ENCODE results near the gene CXorf38.
"Not testable (repeated sequence)": the region's sequence is repeated elsewhere in the genome, so short reads cannot be mapped to it uniquely, and the experiment has no call there.

The CXorf38 gene

DNA sequence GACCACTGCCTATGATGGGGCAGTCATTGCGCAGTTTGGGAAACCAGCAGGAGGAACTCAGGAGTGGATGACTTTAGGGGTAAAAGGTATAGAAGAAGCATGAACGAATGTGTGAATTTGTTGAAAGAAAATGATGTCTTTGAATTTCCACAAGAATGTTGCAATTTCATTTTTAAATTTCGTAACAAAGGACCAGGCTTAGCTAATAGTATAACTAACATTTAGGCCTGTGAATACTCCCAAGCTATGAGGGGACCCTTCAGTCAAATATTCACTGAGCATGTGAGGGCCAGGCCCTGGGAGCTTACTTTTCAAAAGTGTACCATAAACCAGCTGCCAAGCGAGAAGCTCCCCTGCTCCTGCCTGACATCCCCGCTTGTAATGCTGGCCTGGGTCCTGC is 18.9 kb downstream of the CXorf38 start:
- DNase-seq (ENCODE audit: low read depth in 2 of 2), result no peak

GRCh38 chrX:40625294-40625693 is 22.1 kb downstream of the CXorf38 start:
- no peak for DNase-seq (ENCODE audit: low read depth in 2 of 2)

- no peak for DNase-seq (ENCODE audit: low read depth in 2 of 2)
Measured at GRCh38 chrX:40623665-40624064, 23.7 kb downstream of the CXorf38 start.

- DNase-seq (ENCODE audit: low read depth in 2 of 2), result no peak
Measured at GRCh38 chrX:40623139-40623536, 24.2 kb downstream of the CXorf38 start, which contains the start of gene MPC1L. Gene MPC1L (plus strand): TSS chrX:40623428. CDS start chrX:40623566, 138 bp downstream.

DNA sequence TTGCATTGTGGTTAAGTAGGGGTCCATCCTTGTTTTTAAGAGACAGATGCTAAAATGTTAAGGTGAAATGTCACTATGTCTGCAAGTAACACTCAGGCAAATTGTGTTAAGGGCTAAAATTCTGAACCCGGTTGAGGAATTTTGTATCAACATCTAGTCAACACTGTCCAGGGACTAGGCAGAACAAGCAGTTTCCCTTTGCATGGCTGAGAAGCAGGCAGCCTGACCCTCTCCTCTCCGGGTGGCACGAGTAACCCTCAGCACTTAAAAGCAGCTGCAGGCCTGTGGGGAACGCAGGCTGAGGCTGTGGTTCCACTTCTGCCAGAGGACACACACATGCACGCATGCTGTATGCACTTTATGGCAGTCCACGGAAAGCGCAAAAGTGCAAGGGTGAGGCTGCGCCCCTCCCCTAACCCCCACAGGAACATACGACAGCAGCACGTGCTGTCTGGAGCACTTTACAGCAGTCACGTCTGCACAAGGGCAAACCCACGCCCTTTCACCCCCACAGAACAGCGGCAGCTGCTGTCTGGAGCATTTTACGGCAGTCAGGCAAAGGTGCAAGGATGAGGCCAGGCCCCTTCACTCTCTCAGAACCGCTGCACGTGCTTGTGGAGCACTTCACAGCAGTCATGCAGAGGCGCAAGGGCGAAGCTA is 24.8 kb downstream of the CXorf38 start:
- DNase-seq (ENCODE audit: low read depth in 2 of 2), result no peak

GRCh38 chrX:40617566-40617965 is 29.8 kb downstream of the CXorf38 start:
- no peak for DNase-seq (ENCODE audit: low read depth in 2 of 2)

GRCh38 chrX:40615976-40616375 is 31.4 kb downstream of the CXorf38 start:
- no peak for DNase-seq (ENCODE audit: low read depth in 2 of 2)

DNA sequence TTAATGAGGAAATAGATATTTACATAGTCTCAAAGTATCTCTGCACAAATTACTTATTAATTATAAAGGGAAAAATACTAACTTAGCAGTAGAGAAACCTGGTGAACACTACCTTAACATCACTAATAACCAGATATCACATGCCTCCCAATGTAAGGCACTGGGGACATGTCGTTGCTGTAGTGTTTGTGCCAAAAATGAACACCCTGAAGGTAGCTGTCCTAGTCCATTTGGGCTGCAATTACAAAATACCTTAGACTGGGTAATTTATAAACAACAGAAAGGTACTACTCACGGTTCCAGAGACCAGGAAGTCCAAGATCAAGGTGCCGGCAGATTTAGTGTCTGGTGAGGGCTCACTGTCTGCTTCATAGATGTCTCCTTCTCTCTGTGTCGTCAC is 34.9 kb downstream of the CXorf38 start:
- no peak for DNase-seq (ENCODE audit: low read depth in 2 of 2)

DNA sequence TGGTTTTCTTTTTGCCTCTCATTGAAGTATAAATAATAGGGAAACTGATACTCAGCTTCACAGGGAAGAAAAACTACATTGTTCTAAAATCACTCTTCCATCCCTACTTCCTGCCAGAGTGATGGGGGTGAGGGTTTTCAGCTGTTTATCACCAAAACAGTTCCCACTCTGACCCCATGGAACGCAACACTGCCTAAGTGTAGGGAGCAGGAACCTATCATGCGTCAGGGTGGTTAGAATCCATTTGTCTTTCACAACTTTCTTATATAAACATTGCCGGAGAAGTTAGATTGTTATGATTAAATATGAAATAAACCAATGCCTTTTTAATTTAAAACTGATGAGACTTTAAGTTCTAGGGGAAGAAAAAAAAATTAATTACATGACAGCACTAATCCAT is 40.0 kb downstream of the CXorf38 start:
- no peak for DNase-seq (ENCODE audit: low read depth in 2 of 2)

DNA sequence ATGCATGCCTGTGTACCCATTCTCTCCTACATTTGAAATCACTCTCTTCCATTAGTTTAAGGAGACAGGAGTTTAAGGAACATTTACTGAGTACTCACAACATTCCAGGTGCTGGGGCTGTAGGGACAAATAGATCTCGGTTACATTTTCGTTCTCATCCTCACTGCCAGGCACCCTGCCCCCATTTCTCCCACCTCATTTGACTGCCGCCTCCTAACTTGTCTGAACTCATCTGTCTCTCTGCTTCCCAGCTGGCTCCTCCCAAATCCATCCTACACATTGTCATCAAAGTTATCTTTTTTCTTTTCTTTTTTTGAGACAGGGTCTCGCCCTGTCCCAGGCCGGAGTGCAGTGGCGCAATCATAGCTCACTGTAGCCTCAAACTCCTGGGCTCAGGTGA is 43.9 kb downstream of the CXorf38 start:
- no peak for DNase-seq (ENCODE audit: low read depth in 2 of 2)

DNA sequence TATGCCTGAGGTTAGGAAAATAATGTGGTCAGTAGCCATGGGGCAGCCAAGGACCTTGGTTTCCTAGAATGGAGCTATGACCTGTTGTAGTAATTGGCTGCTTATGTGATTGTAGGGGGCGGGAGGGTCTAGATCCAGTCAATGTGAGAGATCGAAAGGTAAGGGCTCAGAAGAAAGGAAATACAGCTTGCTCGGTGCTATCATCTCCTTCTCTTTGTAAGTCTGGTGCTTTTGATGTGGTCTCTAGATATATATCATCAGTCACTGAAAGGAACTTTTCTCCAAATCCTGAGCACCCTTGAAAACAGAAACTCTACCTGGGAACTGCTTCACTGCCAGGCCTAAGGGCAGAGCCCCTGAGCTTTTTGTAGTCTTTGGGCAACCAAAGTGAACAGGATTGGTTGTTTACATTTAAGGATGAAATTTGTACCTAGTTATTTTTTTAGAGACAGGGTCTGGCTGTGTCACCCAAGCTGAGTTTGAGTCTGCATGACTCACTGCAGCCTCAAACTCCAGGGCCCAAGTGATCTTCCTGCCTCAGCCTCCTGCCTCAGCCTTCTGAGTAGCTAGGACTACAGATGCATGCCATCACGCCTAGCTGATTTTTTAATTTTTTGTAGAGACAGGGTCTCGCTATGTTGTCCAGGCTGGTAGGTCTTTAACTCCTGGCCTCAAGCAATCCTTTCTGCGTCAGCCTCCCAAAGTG is 57.6 kb downstream of the CXorf38 start:
- not testable (repeated sequence) for DNase-seq (ENCODE audit: low read depth in 2 of 2)

DNA sequence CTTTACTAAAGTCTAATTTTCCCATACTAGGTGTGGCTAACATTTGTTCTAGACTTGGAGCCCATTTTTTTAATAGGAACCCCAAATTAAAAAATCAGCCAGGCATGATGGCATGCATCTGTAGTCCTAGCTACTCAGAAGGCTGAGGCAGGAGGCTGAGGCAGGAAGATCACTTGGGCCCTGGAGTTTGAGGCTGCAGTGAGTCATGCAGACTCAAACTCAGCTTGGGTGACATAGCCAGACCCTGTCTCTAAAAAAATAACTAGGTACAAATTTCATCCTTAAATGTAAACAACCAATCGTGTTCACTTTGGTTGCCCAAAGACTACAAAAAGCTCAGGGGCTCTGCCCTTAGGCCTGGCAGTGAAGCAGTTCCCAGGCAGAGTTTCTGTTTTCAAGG is 59.7 kb downstream of the CXorf38 start:
- not testable (repeated sequence) for DNase-seq (ENCODE audit: low read depth in 2 of 2)

DNA sequence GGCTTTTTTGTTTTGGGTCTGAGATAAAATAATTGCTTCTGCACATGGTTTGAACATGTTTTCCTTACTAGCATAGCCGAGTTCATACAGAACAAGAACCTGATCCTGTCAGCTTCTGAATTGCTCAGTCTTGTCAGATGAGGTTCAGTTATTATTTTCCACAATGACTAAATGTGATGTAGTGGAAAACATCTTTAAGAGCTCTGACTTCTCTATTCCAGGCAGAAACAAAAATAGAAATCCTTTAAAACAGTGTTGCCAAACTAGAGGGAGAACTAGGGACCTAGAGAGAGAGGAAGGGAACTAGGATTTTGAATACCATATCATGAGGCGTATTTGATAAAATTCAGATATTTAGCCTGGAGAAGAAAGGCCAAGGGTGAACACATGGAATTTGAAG is 64.5 kb downstream of the CXorf38 start:
- no peak for DNase-seq (ENCODE audit: low read depth in 2 of 2)

DNA sequence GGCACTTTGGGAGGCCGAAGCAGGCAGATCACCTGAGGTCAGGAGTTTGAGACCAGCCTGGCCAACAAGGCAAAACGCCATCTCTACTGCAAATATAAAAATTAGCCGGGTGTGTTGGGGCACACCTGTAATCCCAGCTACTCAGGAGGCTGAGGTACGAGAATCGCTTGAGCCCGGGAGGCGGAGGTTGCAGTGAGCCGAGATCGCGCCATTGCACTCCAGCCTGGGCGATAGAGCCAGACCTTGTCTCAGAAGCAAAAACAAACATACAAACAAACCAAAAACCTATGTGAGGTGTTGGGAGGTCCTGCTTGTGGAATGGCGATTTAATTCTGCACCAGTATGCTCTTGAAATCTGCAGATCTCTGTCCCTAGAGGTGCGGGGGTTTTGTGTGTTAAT is 65.2 kb downstream of the CXorf38 start:
- DNase-seq (ENCODE audit: low read depth in 2 of 2), result not testable (repeated sequence)

DNA sequence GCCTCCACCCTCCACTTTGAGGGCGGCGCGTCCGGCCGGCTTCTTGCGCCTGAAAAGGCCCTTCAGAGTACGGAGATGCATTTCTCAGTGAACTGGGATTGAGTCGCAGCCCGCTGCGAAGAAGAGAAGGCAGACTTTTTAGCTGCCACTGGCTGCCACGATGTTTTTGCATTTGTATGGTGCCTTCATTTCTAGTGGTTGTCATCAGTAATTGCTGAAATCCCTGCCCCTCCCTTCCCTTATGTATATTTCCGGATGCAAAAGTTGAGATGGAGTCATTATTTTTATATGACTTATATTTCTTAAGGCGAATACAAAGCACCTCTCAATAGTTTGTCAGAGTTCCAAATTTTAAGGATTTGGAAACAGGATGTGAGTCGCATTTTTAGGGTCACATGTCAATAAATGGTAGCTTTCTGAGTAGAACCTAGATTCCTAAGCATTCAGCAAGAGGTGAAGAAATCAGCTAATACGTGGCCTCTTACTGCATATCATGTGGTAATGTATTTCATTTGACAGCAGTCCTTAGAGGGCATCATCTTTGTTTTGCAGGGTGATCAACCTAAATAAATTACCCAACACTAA is 65.9 kb downstream of the CXorf38 start:
- no peak for DNase-seq (ENCODE audit: low read depth in 2 of 2)

GRCh38 chrX:40580537-40581335 is 66.6 kb downstream of the CXorf38 start, which contains the start of gene ATP6AP2:
Gene ATP6AP2 (plus strand): TSS chrX:40580970. CDS start chrX:40581066, 96 bp downstream.
- peak; percentile 72 to 81 for DNase-seq (ENCODE audit: low read depth in 2 of 2)

DNA sequence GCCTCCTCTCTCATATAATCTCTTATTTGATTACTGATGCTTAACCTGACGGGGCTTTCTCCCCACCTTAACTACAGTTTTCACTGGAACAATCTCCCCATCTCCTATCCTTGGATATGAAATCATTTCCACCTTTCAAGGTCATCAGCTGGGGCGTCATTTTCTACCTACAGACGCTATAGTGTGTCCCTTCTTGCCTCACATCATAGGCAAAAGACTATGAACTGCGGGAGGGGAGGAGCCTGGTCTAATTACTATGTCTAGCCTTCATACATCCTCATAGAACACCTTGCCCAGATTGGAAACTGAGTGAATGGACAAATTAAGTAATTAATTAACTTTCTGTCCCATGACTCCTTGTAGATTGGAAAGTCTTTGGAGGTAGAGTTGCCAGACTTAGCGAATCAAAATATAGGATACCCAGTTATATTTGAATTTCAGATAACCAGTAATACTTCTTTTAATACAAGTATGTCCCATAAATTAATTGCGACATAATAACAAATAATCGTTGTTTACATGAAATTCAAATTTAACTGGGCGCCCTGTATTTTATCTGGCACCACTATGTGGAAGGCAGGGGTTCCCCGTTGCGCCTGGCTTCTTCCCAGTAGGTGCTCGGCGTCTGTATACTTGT is 67.3 kb downstream of the CXorf38 start:
- no peak for DNase-seq (ENCODE audit: low read depth in 2 of 2)

DNA sequence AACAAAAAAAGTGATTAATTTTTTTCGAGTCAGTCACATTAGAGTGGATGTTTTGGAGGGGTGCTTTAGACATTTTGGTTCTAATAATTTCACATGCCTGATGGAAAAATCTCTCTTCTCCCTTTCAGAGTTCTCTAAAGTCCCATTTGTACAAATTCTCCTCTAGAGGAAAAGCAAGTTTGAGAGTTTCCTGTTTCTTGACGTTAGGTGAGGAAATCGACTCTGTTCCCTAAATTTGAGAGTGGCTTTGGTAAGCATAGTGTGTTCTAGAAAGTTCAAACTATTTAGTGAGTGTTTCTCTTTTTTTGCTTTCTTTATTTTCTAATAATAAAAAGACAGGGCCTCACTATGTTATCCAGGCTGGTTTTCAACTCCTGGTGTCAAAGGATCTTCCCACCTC is 68.2 kb downstream of the CXorf38 start:
- DNase-seq (ENCODE audit: low read depth in 2 of 2), result no peak

GRCh38 chrX:40578039-40578695 is 69.2 kb downstream of the CXorf38 start:
- no peak for DNase-seq (ENCODE audit: low read depth in 2 of 2)

All from stimulated activated CD8-positive, alpha-beta memory T cell treated with anti-CD3 and anti-CD28 coated beads, Interleukin-15, amount 100 ng/mL, for 4 hours (primary cell).